GM18499 (cell line): ENCODE results near the gene PSG1.
"Not testable (repeated sequence)": the region's sequence is repeated elsewhere in the genome, so short reads cannot be mapped to it uniquely, and the experiment has no call there.

Experiments
- ATAC-seq: cut with Tn5 transposase; IDR thresholded peaks from one replicate; pipeline ENCODE4 v1.9.1; 2021; ENCODE audit warnings: moderate number of reproducible peaks; ENCODE audit not compliant: insufficient read depth, unreplicated experiment

Gene PSG1

DNA sequence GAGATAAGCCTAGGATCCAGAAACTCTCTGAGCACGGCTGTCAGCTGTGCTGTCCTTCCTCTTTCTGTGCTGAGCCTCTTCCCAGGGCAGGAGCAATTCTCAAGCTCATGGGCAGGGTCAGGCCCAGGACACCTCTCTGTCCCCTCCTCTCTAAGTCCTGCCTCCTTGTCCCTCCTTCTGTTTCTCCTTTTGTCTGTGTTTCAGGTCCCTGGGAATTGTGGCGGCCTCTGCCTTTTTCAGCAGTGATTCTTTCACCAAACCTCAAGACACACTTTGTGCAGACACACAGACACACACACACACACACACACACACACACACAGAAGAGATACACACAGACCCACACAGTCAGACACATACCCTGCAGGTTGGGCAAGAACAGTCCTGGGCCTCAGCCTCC is at the start of gene PSG1:
Gene PSG1, minus strand, starts transcription at position 101 of the 400 bp plus-strand sequence. CDS start 132 bp downstream, outside the sequence.
- ATAC-seq, result no peak

DNA sequence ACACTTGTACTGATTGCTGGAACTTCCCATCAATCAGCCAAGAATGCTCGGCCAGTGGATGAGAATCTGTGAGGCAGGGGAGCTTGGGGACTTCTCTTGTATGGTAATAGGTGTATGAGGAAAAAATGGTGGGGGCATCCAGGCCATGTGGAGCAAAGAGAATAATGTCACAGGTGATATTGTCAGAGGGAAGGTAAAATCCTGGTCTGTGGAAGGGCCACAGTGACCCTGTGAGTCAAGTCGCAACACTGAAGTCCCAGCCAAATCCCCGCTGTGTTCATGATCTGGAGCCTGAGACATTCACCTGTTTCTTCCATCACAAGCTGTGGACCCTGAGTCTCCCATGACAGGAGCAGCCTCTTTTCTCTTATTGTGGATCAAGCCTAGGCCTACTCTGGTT is 49.4 kb upstream of the PSG1 start:
- ATAC-seq, result no peak

DNA sequence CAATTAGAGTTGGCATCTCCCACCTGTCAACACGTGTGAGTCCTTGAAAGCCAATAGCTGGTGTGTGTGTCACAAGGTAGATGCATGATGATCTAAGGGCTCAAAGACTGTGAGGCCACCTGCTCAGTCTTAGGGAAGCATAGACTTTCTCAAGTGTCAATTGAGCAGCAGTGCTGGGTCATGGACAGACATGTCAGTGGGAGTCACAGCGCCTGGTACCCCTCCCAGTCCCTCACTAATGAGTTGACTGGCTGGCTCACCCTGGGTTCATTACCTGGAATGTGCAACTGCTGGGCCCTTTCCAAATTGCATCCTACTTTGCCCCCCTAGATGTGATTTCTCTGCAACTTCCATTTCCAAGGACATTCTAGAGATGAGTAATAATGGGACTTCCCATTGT is 47.3 kb upstream of the PSG1 start:
- ATAC-seq, result no peak

DNA sequence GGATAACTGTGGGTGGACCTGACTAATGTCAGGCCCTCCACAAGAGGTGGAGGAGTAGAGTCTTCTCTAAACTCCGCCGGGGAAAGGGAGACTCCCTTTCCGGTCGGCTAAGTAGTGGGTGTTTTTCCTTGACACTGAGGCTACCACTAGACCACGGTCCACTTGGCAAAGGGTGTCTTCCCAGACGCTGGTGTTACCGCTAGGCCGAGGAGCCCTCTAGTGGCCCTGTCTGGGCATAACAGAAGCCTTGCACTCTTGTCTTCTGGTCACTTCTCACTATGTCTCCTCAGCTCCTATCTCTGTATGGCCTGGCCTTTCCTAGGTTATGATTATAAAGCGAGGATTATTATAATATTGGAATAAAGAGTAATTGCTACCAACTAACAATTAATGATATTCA is 43.6 kb upstream of the PSG1 start:
- not testable (repeated sequence) for ATAC-seq

DNA sequence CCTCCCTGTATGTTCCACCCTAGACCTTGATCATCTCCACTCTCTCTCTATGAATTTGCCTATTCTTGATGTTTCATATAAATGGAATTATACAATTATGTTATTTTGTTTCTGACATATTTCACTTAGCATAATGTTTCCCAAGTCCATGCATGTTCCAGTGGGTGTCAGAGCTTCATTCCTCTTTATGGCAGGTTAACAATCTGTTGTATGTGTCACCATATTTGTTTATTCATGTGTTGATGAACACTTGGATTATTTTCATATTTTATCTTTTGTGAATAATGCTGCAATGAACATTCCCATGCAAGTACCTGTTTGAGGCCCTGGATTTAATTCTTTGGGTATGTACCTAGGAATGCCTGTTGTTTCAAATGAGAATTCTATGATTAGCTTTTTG is 41.5 kb upstream of the PSG1 start:
- ATAC-seq, result not testable (repeated sequence)

DNA sequence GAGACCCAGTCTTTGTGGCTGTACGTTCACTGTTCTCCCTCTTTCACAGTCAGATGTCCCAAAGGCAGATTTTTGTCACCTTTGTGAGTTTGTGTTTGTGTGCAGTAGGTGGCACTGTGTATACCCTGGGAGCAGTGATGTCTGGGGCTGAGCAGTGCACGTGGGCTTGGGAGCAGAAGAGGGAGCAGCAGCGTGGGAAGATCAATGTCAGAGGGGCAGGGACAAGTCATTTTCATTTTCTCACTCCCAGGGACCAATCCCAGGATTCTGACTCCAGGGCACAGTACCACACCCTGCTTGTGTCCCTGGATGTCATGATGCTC is 40.2 kb upstream of the PSG1 start:
- ATAC-seq, result no peak

DNA sequence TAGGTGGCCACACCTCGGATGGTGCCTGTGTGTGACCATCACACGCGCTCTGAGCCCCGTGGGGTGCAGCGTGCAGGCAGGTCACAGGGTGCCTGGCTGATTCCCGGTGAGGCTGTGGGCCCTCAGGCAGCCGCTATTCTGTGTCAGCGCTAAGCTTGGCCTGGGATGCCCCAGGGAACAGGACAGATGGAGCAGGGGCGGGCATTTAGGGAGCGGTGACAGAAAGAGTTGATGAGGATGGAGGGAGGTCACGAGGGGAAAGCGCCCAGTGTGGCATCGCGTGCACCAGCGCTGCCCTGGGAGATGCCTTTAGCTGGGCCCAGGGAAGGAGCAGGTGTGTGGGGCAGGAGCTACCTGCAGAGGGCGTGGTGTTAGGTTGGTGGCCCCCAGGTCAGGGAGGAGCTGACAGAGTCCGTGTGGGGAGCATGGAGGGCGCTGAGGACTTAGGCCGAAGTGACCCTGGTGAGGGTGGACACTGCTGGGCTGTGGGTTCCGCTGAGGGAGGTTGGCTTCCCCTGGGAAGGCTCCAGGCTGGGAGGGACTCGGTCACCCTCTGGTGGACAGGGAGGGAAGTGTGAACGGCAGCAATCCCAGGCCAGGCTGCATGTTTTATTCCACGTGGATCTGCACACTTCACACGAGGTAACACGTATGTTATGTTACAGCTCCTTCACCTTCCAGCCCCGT is 39.7 kb upstream of the PSG1 start:
- ATAC-seq, result not testable (repeated sequence)

DNA sequence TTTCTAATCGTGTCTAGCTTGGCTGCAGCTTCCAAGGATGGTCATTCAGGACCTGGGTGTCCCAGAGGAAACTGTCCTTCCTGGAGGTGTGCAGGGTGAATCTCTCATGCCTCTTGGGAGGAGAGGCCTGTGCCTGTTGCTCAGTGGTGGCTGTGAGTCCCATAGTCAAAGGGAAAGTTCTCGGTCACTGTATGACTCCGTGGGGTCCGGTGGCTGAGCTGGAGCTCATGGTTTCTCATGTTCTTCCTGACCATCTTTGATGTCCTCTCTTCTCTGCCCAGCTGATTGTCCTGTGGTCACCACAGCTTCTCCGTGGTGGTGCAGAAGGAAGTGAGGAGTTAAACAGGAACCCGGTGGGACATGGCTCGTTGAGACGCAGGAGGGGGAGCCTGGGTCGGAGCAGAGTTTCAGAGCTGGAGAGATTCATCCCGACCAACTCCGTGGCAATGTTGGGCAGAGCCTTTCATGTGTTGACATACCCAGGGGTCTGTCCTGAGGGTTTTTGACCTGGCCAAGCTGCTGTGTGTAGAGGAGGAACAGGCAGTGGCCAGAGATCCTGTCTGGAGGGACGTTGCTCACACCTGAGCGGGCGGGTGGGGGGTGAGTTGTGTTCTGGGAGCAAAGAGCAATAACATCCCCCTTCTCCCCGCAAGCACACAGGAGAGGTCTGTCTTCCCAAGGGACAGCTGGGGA is 39.0 kb upstream of the PSG1 start:
- ATAC-seq, result not testable (repeated sequence)

DNA sequence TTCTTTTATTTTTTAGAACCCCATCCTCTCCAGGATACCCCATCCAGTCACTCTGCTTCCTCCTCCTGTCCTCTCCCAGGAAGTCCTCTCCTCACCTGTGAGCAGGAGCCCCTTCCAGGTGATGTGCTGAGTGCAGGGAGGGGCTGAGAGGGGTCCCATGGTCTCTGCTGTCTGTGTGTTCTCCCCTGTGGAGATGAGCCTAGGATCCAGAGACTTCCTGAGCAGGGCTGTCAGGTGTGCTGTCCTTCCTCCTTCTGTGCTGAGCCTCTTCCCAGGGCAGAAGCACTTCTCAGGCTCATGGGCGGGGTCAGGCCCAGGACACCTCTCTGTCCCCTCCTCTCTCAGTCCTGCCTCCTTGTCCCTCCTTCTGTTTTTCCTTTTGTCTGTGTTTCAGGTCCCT is 38.1 kb upstream of the PSG1 start, which contains the start of gene PSG6:
Gene PSG6, minus strand, starts transcription at position 261 of the 400 bp plus-strand sequence. Its CDS starts 102 bp downstream, at position 159.
- ATAC-seq, result not testable (repeated sequence)

DNA sequence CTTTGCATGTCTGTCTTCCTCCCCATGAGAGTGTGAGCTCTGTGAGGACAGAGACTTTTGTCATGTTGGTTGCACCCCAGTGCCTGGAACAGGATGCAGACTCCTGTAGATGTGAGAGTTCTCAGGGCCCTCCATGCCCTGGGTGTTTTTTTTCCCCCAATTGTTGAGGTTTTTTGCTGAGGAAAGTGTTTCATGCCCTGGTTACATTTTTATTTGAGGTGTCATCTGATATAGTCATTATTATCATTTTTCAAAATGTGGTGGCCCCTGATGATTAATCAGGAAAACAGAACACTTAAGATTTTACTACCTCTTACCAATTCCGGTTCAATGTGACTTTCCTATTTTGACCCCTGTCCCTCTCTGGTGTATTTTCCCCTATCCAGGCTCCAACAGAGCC is 37.4 kb upstream of the PSG1 start:
- not testable (repeated sequence) for ATAC-seq

DNA sequence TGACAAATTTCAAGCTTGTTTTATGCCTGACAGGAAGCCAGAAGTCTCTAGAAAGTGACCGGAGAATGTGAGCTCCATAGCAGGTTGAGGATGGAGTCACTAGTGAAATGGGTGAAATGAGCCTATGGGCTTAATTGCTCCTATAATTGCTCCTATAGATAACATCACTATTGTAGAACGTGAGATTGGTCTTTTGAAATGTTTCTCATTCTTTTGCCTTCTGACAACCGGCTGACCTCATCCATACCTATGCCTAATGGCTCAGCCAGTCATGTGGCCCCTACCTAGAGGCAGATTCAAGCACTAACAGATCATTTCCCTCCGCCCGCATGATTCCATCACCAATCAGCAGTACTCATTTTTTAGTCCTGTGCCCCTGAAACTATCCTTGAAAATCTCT is 34.0 kb upstream of the PSG1 start:
- ATAC-seq, result not testable (repeated sequence)

DNA sequence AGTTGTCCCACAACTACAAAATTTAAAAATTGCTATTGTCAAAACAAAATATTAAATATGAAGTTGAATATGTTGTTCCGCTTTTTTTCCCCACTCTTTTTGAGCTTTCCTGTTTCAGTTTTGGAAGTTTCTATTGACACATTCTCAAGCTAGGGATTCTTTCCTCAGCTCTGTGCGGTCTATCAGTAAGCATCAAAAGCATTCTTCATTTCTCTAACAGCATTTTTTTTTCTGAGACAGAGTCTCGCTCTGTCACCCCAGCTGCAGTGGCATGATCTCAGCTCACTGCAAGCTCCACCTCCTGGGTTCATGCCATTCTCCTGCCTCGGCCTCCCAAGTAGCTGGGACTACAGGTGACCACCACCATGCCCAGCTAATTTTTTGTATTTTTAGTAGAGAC is 33.4 kb upstream of the PSG1 start:
- not testable (repeated sequence) for ATAC-seq

DNA sequence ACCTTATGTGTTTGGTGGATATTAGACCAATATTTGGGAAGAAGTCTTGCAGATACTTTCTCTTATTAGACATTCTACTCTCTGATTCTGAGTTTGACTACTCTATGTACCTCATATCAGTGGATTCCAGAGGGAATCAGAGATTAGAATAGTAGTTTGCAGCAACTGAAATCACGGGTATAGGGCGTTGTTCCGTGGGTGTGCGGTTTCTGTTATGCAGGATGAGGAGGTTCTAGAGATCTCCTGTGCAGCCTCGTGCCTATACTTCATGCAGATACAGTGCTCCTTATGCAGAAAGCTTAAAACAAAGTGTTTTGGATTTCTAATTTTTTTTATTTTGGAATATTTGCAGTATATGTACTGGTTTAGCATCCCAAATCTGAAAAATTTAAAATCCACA is 32.2 kb upstream of the PSG1 start:
- ATAC-seq, result not testable (repeated sequence)

DNA sequence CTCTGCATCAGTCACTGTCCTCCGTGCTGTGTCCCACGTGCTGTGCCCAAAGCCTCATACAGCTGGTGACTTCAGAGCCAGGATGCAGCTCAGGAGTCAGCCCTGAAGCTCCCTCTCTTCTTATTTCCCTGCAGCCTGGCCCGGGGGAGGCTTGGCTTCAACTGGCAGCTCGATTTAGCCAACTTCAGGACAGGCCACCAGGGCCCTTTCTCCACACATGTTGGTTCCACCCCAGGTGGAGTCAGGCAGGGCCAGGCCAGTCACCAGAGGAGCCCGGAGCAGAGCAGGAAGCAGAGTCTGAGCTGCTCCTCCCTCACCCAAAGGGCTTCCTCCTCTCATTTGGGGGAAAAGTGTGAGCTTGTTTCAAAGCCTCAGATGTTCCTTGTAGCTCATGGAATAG is 26.6 kb upstream of the PSG1 start:
- not testable (repeated sequence) for ATAC-seq

DNA sequence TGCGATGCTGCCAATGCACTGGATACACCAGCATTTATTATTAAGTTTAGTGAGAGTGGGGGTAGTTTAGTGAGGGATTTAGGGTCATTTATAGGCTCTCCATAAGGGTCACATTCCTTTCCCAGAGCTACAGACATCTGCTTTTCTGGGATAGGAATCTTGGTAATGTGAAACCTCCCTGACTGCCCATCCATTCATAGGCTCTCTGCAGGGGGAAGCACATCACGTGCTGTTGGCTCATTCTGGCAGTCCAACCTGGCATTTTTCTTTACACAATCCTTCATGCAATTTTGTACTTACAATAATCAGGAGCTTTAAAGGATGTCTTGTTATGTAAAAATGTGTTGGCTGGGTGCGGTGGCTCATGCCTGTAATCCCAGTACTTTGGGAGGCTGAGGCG is 21.0 kb upstream of the PSG1 start:
- ATAC-seq, result not testable (repeated sequence)

DNA sequence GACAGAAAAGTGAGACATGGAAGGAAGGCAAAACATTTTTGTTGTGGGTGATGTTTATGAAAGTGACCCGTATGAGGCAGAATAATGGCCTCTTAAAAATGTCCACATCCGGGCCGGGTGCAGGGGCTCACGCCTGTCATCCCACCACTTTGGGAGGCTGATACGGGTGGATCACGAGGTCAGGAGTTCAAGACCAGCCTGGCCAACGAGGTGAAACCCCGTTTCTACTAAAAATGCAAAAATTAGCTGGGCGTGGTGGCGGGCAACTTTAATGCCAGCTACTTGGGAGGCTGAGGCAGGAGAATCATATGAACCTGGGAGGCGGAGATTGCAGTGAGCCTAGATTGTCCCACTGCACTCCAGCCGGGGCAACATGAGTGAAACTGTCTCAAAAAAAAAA is 20.2 kb upstream of the PSG1 start:
- not testable (repeated sequence) for ATAC-seq

DNA sequence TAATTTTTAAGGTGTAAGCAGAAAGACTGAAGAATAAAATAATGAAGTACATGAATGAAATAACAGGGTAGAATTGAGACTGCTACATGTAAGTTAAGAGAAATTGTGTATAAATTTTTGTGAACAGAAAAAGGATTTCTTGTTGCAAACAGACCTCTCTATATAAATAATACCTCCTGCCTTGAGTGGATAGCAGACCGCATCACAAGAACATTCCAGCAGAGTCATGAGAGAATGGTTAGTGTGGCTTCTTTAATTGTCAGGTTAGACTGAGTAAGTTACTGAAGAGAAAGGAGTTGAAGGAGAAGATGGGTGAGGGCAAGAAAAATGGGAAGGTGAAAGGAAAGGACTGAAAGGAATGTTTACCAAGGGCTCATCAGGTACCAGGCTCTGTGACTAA is 19.6 kb upstream of the PSG1 start:
- not testable (repeated sequence) for ATAC-seq

DNA sequence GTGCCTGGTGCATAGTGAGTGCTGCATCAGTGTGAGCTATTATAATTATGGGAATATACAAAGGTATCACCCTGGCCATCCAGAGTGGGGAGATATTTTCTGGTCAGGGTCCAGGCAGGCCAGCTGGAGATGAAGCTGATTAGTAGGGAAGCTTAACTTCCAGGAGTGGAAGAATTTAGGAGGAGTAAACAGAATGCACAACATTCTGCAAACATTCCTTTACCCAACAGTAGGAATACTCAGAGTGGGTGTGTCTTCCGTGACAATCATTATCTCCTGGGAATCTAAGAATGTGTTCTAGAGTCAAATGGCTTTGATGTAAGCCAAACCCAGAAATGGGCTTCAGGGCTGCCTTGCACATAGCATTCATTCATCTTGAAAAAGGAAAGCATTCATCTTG is 19.1 kb upstream of the PSG1 start:
- ATAC-seq, result not testable (repeated sequence)

DNA sequence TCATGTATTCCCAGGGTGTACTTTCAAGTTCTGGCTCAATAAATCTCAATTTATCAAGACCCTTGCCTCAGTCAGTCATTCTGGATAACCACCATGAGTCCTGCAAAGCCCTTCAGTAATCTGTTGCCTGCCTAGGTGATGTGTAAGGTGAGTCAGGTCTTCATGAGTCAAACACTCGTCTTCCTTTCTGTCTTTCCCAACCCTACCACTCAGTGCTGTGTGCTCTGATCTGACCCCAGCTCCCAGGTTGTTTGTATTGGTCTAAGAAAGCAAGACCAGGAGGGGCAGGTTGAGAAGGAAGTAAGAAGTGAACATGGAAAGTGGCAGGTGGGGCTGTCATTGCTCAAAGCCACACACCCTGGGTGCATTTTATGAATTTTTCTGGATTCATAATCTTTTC is 18.2 kb upstream of the PSG1 start:
- not testable (repeated sequence) for ATAC-seq

DNA sequence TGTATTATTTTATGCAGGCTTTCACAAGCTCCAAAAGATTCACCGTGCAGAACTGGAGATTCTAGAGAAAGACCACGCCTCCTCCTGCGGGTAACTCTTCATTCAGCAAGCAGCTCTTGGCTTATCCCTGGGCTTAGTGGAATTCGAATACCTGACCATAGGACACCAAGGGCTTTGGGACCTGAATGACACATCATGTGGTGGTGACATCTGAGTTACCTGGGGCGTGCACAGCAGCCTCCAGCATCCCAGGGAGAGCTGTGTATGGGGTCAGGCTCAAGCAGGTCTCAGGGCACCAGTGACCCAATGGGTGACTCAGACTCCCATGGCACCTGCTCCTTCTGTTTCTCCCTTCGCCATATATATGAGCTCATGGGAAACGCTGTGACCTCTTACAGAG is 10.9 kb upstream of the PSG1 start:
- ATAC-seq, result not testable (repeated sequence)

DNA sequence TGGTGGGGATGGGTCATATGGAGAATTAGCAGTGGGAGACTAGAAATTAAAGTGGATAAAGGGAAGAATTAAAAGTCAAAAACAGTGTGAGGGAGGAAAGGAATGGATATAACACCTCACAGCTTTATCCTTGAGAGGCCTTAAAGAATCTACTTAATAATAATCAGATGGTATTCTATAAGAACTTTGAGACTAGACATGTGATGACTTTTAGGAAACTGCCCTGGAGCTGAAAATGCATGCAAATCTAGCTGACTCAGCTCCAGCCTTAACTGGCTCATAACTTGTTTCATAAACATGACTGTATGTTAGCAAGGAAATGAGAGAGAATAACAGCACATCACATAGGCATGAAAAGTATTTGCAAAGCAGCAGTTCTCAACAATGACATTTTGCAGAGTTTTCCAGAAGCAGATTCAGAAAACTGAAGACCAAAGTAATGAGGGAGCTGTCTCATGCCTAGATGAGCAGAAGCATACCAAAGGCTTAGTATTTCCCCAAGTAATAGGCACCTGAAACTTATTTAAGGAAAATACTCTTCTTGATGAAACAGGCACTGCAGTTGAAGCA is 8.4 kb upstream of the PSG1 start:
- ATAC-seq, result not testable (repeated sequence)
